ENCODE data around the gene NTRK2. TPM values are rescaled to one million over a fixed set of nuclear protein-coding genes. Genes with fewer than 3 reads are reported as not detected.
A peak's percentile ranks its signal among the peaks of the same experiment; 100 is the strongest.

Gene NTRK2
- total and polyA plus RNA-seq, 5 experiments from 2014 or later, result not detected

GRCh38 chr9:85041466-85042137 lies 372.1 kb downstream of the NTRK2 start:
- no peaks in the 10 kb centered on the region for H3K36me3 Mint-ChIP-seq
- POLR2A ChIA-PET, result no interaction called here
- no peaks in the 10 kb centered on the region for H3K4me1 Mint-ChIP-seq
- peaks cover 0 to 6% (median 3%) of the 10 kb centered on the region in 5 donors for H3K27me3 Mint-ChIP-seq
- no peak overlapping the region for H3K27ac Mint-ChIP-seq
- DNase-seq (no peak), ATAC-seq (no peak)
- H3K4me3 Mint-ChIP-seq, result no peak overlapping the region
- peaks cover 0 to 2% (median 0%) of the 10 kb centered on the region in 9 donors for H3K9me3 Mint-ChIP-seq

DNA sequence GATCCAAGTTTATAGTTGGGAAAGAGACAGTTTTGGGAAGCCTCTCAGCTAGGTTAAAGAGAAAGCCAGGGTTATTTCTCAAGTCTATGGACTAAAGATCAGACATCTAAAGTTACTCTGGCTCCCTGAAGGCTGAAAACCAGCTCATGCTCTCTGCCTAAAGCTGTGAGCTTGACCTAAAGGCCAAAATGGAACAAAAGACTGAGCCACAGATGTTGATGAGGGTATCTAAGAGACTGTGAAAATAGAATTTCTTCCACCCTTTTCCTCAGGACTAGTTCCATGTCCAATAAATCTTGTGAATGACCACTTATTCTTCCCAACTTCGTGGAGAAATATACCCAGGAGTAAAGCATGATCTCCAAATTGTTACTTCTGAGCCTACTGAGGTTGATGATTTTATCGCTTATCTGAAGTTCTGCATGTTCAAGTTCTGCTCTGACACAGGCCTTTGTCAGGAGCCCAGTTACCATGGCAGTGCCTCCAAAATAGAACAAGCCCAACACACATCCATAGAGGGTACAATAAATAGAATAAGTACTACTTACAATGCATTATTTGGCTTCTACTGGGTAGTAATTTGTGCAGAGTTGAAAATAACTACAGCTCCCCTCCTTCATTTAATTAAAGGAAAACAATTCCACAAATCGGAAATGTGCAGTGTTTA lies 373.6 kb downstream of the NTRK2 start:
- DNase-seq (no peak), ATAC-seq (no peak)
- Mint-ChIP-seq H3K4me3 (no peak overlapping the region), H3K4me1 (no peaks in the 10 kb centered on the region), H3K27me3 (peaks cover 0 to 6% (median 3%) of the 10 kb centered on the region in 5 donors), H3K9me3 (peaks cover 0 to 2% (median 0%) of the 10 kb centered on the region in 9 donors), H3K36me3 (no peaks in the 10 kb centered on the region), H3K27ac (no peak overlapping the region)
- POLR2A ChIA-PET, result no interaction called here

DNA sequence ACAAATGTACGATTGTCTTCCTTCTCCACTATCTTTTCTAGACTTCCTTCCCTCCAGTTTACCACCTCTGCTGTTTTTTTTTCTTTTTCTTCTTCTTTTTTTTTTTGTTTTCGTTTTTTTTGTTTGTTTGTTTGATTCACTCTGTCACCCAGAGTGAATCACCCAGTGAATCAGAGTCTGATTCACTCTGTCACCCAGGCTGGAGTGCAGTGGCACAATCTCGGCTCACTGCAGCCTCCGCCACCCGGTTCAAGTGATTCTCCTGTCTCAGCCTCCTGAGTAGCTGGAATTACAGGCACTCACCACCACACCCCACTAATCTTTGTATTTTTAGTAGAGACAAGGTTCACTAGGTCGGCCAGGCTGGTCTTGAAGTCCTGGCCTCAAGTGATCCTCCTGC lies 375.7 kb downstream of the NTRK2 start:
- no peak overlapping the region for H3K4me3 Mint-ChIP-seq
- no peak overlapping the region for H3K27ac Mint-ChIP-seq
- H3K27me3 Mint-ChIP-seq, result peaks cover 0 to 2% (median 0%) of the 10 kb centered on the region in 5 donors
- no peaks in the 10 kb centered on the region for H3K36me3 Mint-ChIP-seq
- no peaks in the 10 kb centered on the region for H3K9me3 Mint-ChIP-seq
- ATAC-seq, result no peak
- H3K4me1 Mint-ChIP-seq, result no peaks in the 10 kb centered on the region
- DNase-seq, result no peak
- POLR2A ChIA-PET, result no interaction called here

- no peaks in the 10 kb centered on the region for H3K9me3 Mint-ChIP-seq
- no peaks in the 10 kb centered on the region for H3K4me1 Mint-ChIP-seq
- POLR2A ChIA-PET, result no interaction called here
- no peak for DNase-seq
- H3K27ac Mint-ChIP-seq, result no peak overlapping the region
- no peak overlapping the region for H3K4me3 Mint-ChIP-seq
- peaks cover 0 to 5% (median 1%) of the 10 kb centered on the region in 5 donors for H3K27me3 Mint-ChIP-seq
- no peak for ATAC-seq
- no peaks in the 10 kb centered on the region for H3K36me3 Mint-ChIP-seq
Observed at GRCh38 chr9:85046475-85046874, 376.9 kb downstream of the NTRK2 start.

DNA sequence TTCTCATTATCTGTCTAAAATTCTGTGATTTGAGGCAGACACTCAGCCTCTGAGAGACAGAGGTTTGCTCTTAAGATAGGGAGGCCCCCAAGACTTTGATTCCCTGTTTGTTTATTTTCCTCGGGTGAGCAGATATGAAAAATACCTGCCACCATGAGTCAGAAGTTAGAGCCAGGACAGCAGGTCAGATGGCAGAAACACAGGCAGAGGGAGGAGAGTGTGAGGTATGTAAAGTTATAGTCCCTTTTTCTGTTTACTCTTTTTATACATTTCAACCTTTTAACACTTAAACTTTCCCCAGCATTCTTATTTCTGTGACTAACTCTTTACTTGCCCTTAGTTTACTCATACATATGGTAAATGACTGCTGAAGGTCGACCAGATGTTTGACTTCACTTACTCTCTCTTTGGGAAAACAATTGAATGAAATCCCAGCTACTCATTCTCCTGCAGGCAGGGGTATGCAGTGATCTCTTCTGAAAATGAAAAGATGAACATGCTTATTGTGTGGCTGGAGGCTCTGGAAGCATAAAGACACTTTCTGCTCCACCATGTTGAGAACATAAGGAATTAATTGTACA lies 383.8 kb downstream of the NTRK2 start:
- Mint-ChIP-seq H3K27me3 (peaks cover 14 to 47% (median 24%) of the 10 kb centered on the region in 5 donors), H3K4me3 (no peak overlapping the region), H3K9me3 (peaks cover 0 to 3% (median 0%) of the 10 kb centered on the region in 9 donors), H3K27ac (no peak overlapping the region), H3K4me1 (no peaks in the 10 kb centered on the region), H3K36me3 (no peaks in the 10 kb centered on the region)
- no peak for ATAC-seq
- POLR2A ChIA-PET, result no interaction called here
- DNase-seq, result no peak

DNA sequence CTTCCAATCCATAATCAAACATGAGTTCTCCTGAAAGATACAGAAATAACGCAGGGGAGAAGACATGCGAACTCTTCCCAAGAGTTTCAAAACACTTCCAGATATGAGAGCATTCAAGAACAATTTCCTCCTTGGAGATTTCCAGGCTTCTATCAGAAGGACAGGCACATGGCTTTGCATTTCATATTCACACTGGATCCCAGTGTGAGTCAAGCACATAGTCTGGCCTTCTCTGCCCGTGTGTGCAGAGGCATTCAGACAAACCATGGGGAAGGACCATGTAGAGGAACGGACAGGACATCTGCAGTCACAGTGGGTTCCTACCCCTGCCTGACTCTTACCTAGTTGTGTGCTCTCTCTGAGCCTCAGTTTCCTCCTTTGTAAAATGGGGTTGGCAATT lies 384.5 kb downstream of the NTRK2 start:
- POLR2A ChIA-PET, result no interaction called here
- H3K4me3 Mint-ChIP-seq, result no peak overlapping the region
- peaks cover 0 to 3% (median 0%) of the 10 kb centered on the region in 9 donors for H3K9me3 Mint-ChIP-seq
- H3K27ac Mint-ChIP-seq, result no peak overlapping the region
- H3K36me3 Mint-ChIP-seq, result no peaks in the 10 kb centered on the region
- no peaks in the 10 kb centered on the region for H3K4me1 Mint-ChIP-seq
- DNase-seq (no peak), ATAC-seq (no peak)
- peaks cover 14 to 53% (median 24%) of the 10 kb centered on the region in 5 donors for H3K27me3 Mint-ChIP-seq

DNA sequence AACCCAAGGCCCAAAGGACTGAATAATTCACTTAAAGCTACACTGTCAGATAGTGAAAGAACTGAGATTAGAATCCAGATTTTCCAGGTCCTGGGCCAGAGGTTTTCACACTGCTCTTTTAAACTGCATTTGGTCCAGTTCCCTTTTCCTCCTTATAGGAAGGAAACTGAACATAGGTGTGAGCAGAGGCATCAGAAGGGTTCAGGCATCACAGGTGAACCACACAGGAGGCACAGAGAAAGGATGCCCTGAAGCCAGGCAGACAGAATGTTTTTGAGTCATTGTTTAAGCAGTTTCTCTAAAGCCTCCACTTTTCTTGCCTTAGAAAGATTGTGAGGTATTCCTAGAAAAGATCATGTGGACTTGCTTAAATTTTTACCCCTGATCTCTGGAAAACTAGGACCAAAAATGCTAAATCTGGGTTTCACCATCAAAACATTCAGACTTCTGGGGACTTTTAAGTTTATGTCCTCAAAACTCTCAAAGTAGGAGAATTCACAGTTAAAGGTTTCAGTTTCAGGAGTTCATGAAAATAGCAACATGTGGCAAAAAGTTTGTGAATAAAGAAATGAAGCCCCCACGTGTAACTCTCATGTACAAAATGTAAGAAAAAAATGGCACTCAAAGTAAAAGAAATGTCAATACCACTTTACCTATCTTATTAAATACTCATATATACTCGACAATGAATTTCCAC lies 386.1 kb downstream of the NTRK2 start:
- POLR2A ChIA-PET, result no interaction called here
- Mint-ChIP-seq H3K36me3 (no peaks in the 10 kb centered on the region), H3K9me3 (peaks cover 0 to 3% (median 0%) of the 10 kb centered on the region in 9 donors), H3K4me1 (no peaks in the 10 kb centered on the region), H3K4me3 (no peak overlapping the region), H3K27ac (no peak overlapping the region), H3K27me3 (peaks cover 16 to 60% (median 24%) of the 10 kb centered on the region in 5 donors)
- DNase-seq (no peak), ATAC-seq (no peak)

- Mint-ChIP-seq H3K27ac (no peak overlapping the region), H3K27me3 (peaks cover 16 to 60% (median 24%) of the 10 kb centered on the region in 5 donors), H3K36me3 (no peaks in the 10 kb centered on the region), H3K4me1 (no peaks in the 10 kb centered on the region), H3K9me3 (peaks cover 0 to 3% (median 0%) of the 10 kb centered on the region in 9 donors), H3K4me3 (no peak overlapping the region)
- DNase-seq, result no peak
- ATAC-seq, result no peak
- POLR2A ChIA-PET, result no interaction called here
Observed at GRCh38 chr9:85056203-85056572, 386.7 kb downstream of the NTRK2 start.

GRCh38 chr9:85061969-85062368 lies 392.4 kb downstream of the NTRK2 start:
- DNase-seq, result no peak
- peaks cover 7 to 42% (median 9%) of the 10 kb centered on the region in 5 donors for H3K27me3 Mint-ChIP-seq
- ATAC-seq, result no peak
- POLR2A ChIA-PET, result no interaction called here
- no peaks in the 10 kb centered on the region for H3K4me1 Mint-ChIP-seq
- no peak overlapping the region for H3K4me3 Mint-ChIP-seq
- H3K36me3 Mint-ChIP-seq, result no peaks in the 10 kb centered on the region
- peaks cover 0 to 11% (median 0%) of the 10 kb centered on the region in 9 donors for H3K9me3 Mint-ChIP-seq
- peak overlapping the region in 1 of 10 donors; percentile 4 for H3K27ac Mint-ChIP-seq

DNA sequence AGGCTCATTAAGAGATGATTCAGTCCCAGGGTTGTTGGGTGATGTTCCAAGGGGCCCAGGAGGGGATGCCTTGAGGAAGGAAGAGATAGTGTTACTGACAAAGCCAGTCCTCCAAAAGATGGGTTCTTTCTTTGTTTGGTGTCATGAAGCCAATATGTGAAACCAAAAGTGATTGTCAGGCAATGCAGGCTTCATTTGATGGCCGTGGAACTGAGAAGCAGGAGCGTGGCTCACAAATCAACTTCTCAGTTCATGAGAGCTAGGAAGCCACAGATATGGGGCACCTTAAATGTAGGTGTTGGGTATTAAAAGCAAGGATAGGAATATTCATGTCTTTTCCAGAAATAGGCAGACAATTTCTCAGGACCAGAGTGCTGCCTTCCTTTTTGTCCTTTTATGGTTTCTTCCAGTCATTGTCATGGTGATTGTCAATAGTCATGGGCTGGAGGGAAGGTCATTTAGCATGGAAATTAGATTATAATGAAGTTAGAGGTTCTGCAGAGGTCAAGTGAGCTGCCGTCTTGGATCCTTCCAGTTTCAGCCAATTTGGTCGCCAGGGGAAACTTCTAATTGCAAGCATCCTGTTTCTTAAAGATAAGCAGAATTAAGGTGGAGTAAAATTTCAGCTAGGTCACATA lies 393.0 kb downstream of the NTRK2 start:
- H3K9me3 Mint-ChIP-seq, result peaks cover 0 to 13% (median 0%) of the 10 kb centered on the region in 9 donors
- no peaks in the 10 kb centered on the region for H3K36me3 Mint-ChIP-seq
- DNase-seq (no peak), ATAC-seq (no peak)
- peaks cover 4 to 39% (median 6%) of the 10 kb centered on the region in 5 donors for H3K27me3 Mint-ChIP-seq
- H3K4me1 Mint-ChIP-seq, result no peaks in the 10 kb centered on the region
- H3K4me3 Mint-ChIP-seq, result no peak overlapping the region
- POLR2A ChIA-PET, result no interaction called here
- H3K27ac Mint-ChIP-seq, result peak overlapping the region in 1 of 10 donors; percentile 4

GRCh38 chr9:85064811-85065371 lies 395.4 kb downstream of the NTRK2 start:
- ATAC-seq, result no peak

DNA sequence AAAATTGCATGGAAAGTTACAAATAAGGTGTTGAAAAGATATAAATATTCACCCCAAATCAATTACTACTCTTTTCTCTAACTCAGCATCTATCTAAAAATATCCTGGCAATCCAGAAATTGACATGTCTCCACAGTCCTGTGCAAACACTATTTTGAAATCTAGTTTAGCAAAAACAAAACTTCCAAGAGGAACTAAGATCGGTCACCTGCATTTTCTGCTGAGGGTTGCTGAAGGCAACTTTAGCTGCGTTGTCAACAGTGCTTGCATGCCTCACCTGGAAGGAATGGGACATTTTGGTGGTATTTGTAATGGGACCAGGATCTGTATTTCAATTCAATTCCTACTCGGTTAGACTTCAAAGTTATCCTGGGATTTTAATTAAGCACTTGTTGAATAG lies 398.3 kb downstream of the NTRK2 start:
- Mint-ChIP-seq H3K4me3 (no peak overlapping the region), H3K36me3 (no peaks in the 10 kb centered on the region), H3K4me1 (peaks cover 0 to 1% (median 0%) of the 10 kb centered on the region in 4 donors), H3K27ac (no peak overlapping the region), H3K27me3 (peaks cover 0 to 9% (median 2%) of the 10 kb centered on the region in 5 donors), H3K9me3 (peaks cover 0 to 36% (median 7%) of the 10 kb centered on the region in 9 donors)
- no peak for ATAC-seq
- DNase-seq, result no peak
- POLR2A ChIA-PET, result no interaction called here

More at GRCh38 chr9:85064811-85065371, 395.4 kb downstream of the NTRK2 start:
- Mint-ChIP-seq H3K36me3 (no peaks in the 10 kb centered on the region), H3K27me3 (peaks cover 0 to 18% (median 2%) of the 10 kb centered on the region in 5 donors), H3K9me3 (peaks cover 0 to 25% (median 3%) of the 10 kb centered on the region in 9 donors), H3K4me3 (no peak overlapping the region), H3K4me1 (no peaks in the 10 kb centered on the region), H3K27ac (no peak overlapping the region)
- DNase-seq, result no peak
- POLR2A ChIA-PET, result no interaction called here

All from naive thymus-derived CD8-positive, alpha-beta T cell (primary cell).